ENCODE results near the gene MAP2. TPM values are rescaled to one million over a fixed set of nuclear protein-coding genes. Genes with fewer than 3 reads are reported as not detected.

MAP2 gene
- total and polyA plus RNA-seq, 4 donors: 0.70 to 4.2 (median 1.9) TPM

DNA sequence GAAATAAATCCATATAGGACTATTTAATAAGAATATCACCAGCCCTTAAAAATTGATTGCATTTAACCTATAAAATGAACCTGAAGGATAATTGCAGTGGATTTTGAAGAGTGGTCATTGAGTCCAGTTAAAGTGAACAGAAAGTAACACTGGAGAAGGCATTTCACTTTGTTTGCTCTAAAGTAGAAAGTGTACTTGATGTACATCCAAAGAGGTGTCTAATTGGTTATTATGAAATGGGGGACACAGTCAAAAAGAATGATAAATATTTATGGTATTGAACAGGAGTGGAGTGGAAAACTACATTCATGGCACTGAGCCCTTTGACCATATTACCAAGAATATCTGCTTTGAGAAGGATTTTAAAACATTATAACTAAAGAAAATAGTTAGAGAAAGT, 28.2 kb upstream of the MAP2 start:
- Histone ChIP-seq H3K36me3 (ENCODE audit: control insufficient read depth in 4 of 4, insufficient read depth in 3 of 4, low read depth in 1 of 4, low read length in 3 of 4) (no peaks in the 10 kb centered on the region), H3K9me3 (ENCODE audit: control insufficient read depth in 4 of 4, low read length in 3 of 4) (no peaks in the 10 kb centered on the region), H3K4me1 (ENCODE audit: control insufficient read depth in 4 of 4, insufficient read depth in 4 of 4, low read length in 3 of 4) (peaks cover 0 to 7% (median 4%) of the 10 kb centered on the region in 4 donors), H3K27ac (ENCODE audit: low read depth in 1 of 2, low read length in 2 of 2) (no peak overlapping the region), H3K9ac (ENCODE audit: low read depth in 1 of 2, low read length in 2 of 2) (no peak overlapping the region), H3K27me3 (ENCODE audit: control insufficient read depth in 4 of 4, insufficient read depth in 4 of 4, low read length in 3 of 4) (no peaks in the 10 kb centered on the region), H3K4me3 (ENCODE audit: low read depth in 1 of 3, low read length in 3 of 3) (no peak overlapping the region)
- TF ChIP-seq GABPA (IDR thresholded peaks at IDR 0.05 in 1 of 2, conservative IDR thresholded peaks at IDR 0.05 in 1 of 2) (no peak), RAD21 (IDR thresholded peaks at IDR 0.05) (no peak), SP1 (IDR thresholded peaks at IDR 0.05) (no peak), EGR1 (IDR thresholded peaks at IDR 0.05; ENCODE audit: low read depth in 2 of 2) (no peak), NR2F2 (IDR thresholded peaks at IDR 0.05) (no peak), FOXA1 (IDR thresholded peaks at IDR 0.05) (no peak), TAF1 (conservative IDR thresholded peaks at IDR 0.05) (no peak), HNF4G (IDR thresholded peaks at IDR 0.05) (no peak), YY1 (IDR thresholded peaks at IDR 0.05) (no peak), FOXA2 (IDR thresholded peaks at IDR 0.05) (no peak), JUND (IDR thresholded peaks at IDR 0.05) (no peak), RXRA (IDR thresholded peaks at IDR 0.05) (no peak), HNF4A (conservative IDR thresholded peaks at IDR 0.05) (no peak)
- TF ChIP-seq, protein P1, sequence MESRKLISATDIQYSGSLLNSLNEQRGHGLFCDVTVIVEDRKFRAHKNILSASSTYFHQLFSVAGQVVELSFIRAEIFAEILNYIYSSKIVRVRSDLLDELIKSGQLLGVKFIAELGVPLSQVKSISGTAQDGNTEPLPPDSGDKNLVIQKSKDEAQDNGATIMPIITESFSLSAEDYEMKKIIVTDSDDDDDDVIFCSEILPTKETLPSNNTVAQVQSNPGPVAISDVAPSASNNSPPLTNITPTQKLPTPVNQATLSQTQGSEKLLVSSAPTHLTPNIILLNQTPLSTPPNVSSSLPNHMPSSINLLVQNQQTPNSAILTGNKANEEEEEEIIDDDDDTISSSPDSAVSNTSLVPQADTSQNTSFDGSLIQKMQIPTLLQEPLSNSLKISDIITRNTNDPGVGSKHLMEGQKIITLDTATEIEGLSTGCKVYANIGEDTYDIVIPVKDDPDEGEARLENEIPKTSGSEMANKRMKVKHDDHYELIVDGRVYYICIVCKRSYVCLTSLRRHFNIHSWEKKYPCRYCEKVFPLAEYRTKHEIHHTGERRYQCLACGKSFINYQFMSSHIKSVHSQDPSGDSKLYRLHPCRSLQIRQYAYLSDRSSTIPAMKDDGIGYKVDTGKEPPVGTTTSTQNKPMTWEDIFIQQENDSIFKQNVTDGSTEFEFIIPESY (IDR thresholded peaks at IDR 0.05): no peak
- TF ChIP-seq, protein P2, sequence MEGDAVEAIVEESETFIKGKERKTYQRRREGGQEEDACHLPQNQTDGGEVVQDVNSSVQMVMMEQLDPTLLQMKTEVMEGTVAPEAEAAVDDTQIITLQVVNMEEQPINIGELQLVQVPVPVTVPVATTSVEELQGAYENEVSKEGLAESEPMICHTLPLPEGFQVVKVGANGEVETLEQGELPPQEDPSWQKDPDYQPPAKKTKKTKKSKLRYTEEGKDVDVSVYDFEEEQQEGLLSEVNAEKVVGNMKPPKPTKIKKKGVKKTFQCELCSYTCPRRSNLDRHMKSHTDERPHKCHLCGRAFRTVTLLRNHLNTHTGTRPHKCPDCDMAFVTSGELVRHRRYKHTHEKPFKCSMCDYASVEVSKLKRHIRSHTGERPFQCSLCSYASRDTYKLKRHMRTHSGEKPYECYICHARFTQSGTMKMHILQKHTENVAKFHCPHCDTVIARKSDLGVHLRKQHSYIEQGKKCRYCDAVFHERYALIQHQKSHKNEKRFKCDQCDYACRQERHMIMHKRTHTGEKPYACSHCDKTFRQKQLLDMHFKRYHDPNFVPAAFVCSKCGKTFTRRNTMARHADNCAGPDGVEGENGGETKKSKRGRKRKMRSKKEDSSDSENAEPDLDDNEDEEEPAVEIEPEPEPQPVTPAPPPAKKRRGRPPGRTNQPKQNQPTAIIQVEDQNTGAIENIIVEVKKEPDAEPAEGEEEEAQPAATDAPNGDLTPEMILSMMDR (IDR thresholded peaks at IDR 0.05; ENCODE audit: low read depth, low read length, missing input control): no peak
- TF ChIP-seq, protein P3, sequence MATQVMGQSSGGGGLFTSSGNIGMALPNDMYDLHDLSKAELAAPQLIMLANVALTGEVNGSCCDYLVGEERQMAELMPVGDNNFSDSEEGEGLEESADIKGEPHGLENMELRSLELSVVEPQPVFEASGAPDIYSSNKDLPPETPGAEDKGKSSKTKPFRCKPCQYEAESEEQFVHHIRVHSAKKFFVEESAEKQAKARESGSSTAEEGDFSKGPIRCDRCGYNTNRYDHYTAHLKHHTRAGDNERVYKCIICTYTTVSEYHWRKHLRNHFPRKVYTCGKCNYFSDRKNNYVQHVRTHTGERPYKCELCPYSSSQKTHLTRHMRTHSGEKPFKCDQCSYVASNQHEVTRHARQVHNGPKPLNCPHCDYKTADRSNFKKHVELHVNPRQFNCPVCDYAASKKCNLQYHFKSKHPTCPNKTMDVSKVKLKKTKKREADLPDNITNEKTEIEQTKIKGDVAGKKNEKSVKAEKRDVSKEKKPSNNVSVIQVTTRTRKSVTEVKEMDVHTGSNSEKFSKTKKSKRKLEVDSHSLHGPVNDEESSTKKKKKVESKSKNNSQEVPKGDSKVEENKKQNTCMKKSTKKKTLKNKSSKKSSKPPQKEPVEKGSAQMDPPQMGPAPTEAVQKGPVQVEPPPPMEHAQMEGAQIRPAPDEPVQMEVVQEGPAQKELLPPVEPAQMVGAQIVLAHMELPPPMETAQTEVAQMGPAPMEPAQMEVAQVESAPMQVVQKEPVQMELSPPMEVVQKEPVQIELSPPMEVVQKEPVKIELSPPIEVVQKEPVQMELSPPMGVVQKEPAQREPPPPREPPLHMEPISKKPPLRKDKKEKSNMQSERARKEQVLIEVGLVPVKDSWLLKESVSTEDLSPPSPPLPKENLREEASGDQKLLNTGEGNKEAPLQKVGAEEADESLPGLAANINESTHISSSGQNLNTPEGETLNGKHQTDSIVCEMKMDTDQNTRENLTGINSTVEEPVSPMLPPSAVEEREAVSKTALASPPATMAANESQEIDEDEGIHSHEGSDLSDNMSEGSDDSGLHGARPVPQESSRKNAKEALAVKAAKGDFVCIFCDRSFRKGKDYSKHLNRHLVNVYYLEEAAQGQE (IDR thresholded peaks at IDR 0.05): no peak
- TF ChIP-seq, protein P4, sequence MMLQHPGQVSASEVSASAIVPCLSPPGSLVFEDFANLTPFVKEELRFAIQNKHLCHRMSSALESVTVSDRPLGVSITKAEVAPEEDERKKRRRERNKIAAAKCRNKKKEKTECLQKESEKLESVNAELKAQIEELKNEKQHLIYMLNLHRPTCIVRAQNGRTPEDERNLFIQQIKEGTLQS (IDR thresholded peaks at IDR 0.05): no peak
- TF ChIP-seq, protein P5, sequence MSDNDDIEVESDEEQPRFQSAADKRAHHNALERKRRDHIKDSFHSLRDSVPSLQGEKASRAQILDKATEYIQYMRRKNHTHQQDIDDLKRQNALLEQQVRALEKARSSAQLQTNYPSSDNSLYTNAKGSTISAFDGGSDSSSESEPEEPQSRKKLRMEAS (IDR thresholded peaks at IDR 0.05): no peak
- DNase-seq (ENCODE audit: low spot score): no peak

All from liver (tissue), 9 donors.